Loucy (cell line): Measurements from ENCODE around the gene IRX5.

Experiments
- EZH2phosphoT487 ChIP-seq: fragments of 200-600 bp; IDR thresholded peaks from 2 replicates; pipeline ENCODE4 v1.6.1; 2018; ENCODE audit warnings: antibody characterized with exemption, mild to moderate bottlenecking, moderate library complexity, borderline replicate concordance
- TF ChIP-seq, protein P1 (sequence below): fragments of 200-600 bp; sonication (generic); conservative IDR thresholded peaks from 2 replicates; pipeline ENCODE4 v1.5.1; 2014; ENCODE audit warnings: mild to moderate bottlenecking, antibody characterized with exemption, low read length

DNA sequence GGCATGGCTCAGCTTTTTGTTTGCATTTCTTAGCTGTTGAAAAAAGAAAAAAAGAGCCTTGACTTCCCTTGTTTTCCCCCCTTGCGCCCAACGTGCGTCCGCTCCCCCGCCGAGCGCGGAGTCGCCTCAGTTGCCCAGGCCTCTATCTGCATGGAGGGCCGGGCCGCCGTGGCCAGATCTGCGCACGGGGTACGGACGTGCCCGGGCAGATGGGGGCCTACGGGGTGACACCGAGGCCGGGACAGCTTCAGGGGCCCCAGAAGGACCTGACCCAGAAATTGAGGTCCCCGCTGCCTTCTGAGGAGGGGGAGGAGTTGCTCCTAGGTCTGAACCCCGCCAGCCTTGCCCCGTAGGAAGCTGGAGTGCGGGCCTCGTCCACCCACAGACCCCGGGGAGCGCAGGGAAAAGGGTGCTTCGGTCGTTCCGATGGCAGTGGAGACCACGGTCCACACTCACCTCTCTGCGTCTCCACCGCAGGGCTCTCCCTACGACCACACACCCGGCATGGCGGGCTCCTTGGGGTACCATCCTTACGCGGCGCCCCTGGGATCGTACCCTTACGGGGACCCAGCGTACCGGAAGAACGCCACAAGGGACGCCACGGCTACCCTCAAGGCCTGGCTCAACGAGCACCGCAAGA is 1.5 kb downstream of the IRX5 start:
- TF ChIP-seq, protein P1, sequence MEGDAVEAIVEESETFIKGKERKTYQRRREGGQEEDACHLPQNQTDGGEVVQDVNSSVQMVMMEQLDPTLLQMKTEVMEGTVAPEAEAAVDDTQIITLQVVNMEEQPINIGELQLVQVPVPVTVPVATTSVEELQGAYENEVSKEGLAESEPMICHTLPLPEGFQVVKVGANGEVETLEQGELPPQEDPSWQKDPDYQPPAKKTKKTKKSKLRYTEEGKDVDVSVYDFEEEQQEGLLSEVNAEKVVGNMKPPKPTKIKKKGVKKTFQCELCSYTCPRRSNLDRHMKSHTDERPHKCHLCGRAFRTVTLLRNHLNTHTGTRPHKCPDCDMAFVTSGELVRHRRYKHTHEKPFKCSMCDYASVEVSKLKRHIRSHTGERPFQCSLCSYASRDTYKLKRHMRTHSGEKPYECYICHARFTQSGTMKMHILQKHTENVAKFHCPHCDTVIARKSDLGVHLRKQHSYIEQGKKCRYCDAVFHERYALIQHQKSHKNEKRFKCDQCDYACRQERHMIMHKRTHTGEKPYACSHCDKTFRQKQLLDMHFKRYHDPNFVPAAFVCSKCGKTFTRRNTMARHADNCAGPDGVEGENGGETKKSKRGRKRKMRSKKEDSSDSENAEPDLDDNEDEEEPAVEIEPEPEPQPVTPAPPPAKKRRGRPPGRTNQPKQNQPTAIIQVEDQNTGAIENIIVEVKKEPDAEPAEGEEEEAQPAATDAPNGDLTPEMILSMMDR = no peak
- TF ChIP-seq EZH2phosphoT487 = no peak
